IMR-90 (cell line): ENCODE measurements around the gene SLC38A11. TPM values are rescaled to one million over a fixed set of nuclear protein-coding genes. Genes with fewer than 3 reads are reported as not detected.

ENCODE experiments used
- microRNA-seq, 2 experiments: library from miRNA; stranded (forward) in 1 of 2; unstranded in 1 of 2; fragments of 10-50 nt in 1 of 2; fragments of <30 nt in 1 of 2; gene quantifications in 1 of 2; microRNA quantifications in 1 of 2; one replicate each; pipeline versions ENCODE3 to v1.1.0; 2013 to 2020; ENCODE audit not compliant: insufficient read depth in 1 of 2, insufficient read length in 1 of 2, unreplicated experiment in 1 of 2
- polyA plus RNA-seq, 3 experiments: library from polyadenylated mRNA; depleted of rRNA; stranded (reverse); fragments of >200 nt; gene quantifications; 2 replicates each; pipeline ENCODE4 v1.2.3, GENCODE V29; 2012; ENCODE audit warnings: low replicate concordance in 1 of 3
- small RNA-seq, 5 experiments: library from RNA; depleted of rRNA; stranded (forward); fragments of <200 nt; gene quantifications; one replicate each; pipeline ENCODE3, GENCODE V24; 2012
- total RNA-seq: library from RNA; depleted of rRNA; stranded (reverse); fragments of >200 nt; gene quantifications from 2 replicates; pipeline ENCODE4 v1.2.3, GENCODE V29; 2012; rRNA removed

SLC38A11 gene
- total and polyA plus RNA-seq, 2 of the 4 experiments (the other 2 are of a cell fraction) = 0.18 to 0.21 TPM

Small RNAs within 50 kb of the gene (microRNA-seq; reads per million reads assigned to microRNA genes)
- gene RNA5SP110 (ENCODE audit: insufficient read depth, insufficient read length) = not detected
- not detected for gene RNA5SP111 (ENCODE audit: insufficient read depth, insufficient read length)

Small RNAs within 50 kb of the gene (small RNA-seq; reads per million reads assigned to genes)
- gene RNA5SP110 (0 reads per million in 5 experiments), gene RNA5SP111 (0 reads per million in 5 experiments)

Other genes with a start within 250 kb of the SLC38A11 start
- 1.1 and 2.2 TPM in 2 replicates for gene COBLL1, start 113.7 kb downstream of the SLC38A11 start, total RNA-seq
- gene COBLL1, start 113.7 kb downstream of the SLC38A11 start, polyA plus RNA-seq (2012; rRNA removed) = 0.79 and 1.2 TPM in 2 replicates
- 0.90 and 1.4 TPM in 2 replicates for gene SCN3A, start 248.5 kb upstream of the SLC38A11 start, total RNA-seq
- 0.19 and 0.26 TPM in 2 replicates for gene SCN3A, start 248.5 kb upstream of the SLC38A11 start, polyA plus RNA-seq (2012; rRNA removed)